Tibial nerve (tissue), 4 donors: ENCODE results near the gene AUTS2. TPM values are rescaled to one million over a fixed set of nuclear protein-coding genes. Genes with fewer than 3 reads are reported as not detected.
"Not testable (repeated sequence)": the region's sequence is repeated elsewhere in the genome, so short reads cannot be mapped to it uniquely, and the experiment has no call there.

Source experiments
- DNase-seq, 2 donors: peaks; one replicate each; pipeline ENCODE4 v3.0.0-alpha.2; 2019; ENCODE audit warnings: low spot score in 2 of 2
- H3K27ac ChIP-seq, 4 donors: fragments of 200-600 bp; sonication (generic) in 3 of 4; one replicate each; pipeline ENCODE4 v1.5.1; 2017 to 2019; ENCODE audit warnings: mild to moderate bottlenecking in 1 of 4
- H3K27me3 ChIP-seq, 2 donors: fragments of 200-600 bp; sonication (generic) in 1 of 2; one replicate each; pipeline versions ENCODE4 v1.5.1 to v1.6.0; 2017 to 2019
- H3K36me3 ChIP-seq, 3 donors: fragments of 200-600 bp; sonication (generic); one replicate each; pipeline ENCODE4 v1.5.1; 2018 to 2019
- H3K4me1 ChIP-seq, 4 donors: fragments of 200-600 bp; sonication (generic) in 3 of 4; one replicate each; pipeline ENCODE4 v1.5.1; 2017 to 2019
- H3K4me3 ChIP-seq, 4 donors: fragments of 200-600 bp; sonication (generic) in 3 of 4; one replicate each; pipeline ENCODE4 v1.5.1; 2017 to 2019; ENCODE audit warnings: mild to moderate bottlenecking in 1 of 4, moderate library complexity in 1 of 4
- H3K9me3 ChIP-seq, 4 donors: fragments of 200-600 bp; sonication (generic) in 3 of 4; one replicate each; pipeline ENCODE4 v1.5.1; 2017 to 2019
- EP300 ChIP-seq, 2 donors: sonication (generic); formaldehyde crosslinking; IDR thresholded peaks; one replicate each; pipeline ENCODE4 v1.6.1; 2017; ENCODE audit warnings: antibody characterized with exemption in 2 of 2, mild to moderate bottlenecking in 1 of 2
- POLR2A ChIP-seq, 2 donors: fragments of 450-650 bp; IDR thresholded peaks; one replicate each; pipeline ENCODE4 v1.6.1; 2017; ENCODE audit warnings: antibody characterized with exemption in 2 of 2, mild to moderate bottlenecking in 2 of 2, moderate library complexity in 2 of 2
- WGBS, 2 donors: methylation state at CpG; one replicate each; pipeline ENCODE4 v1.1.5; 2018; 5-methylcytosine and 5-hydroxymethylcytosine counted together
- total RNA-seq, 4 donors: library from RNA; depleted of rRNA; stranded (reverse); fragments of >200 nt; gene quantifications; one replicate each; pipeline ENCODE4 v1.1.0, GENCODE V29; 2016
- TF ChIP-seq, protein P1 (sequence below), 5 experiments: fragments of 200-600 bp in 3 of 5; fragments of 450-650 bp in 2 of 5; sonication (generic) in 3 of 5; IDR thresholded peaks; one replicate each; pipeline ENCODE4 v1.5.1; 2016 to 2019; ENCODE audit warnings: antibody characterized with exemption in 5 of 5, mild to moderate bottlenecking in 3 of 5, moderate library complexity in 2 of 5

The AUTS2 gene
- total RNA-seq, 4 donors from 2014 or later, result 56.6 to 87.9 (median 71.6) TPM

DNA sequence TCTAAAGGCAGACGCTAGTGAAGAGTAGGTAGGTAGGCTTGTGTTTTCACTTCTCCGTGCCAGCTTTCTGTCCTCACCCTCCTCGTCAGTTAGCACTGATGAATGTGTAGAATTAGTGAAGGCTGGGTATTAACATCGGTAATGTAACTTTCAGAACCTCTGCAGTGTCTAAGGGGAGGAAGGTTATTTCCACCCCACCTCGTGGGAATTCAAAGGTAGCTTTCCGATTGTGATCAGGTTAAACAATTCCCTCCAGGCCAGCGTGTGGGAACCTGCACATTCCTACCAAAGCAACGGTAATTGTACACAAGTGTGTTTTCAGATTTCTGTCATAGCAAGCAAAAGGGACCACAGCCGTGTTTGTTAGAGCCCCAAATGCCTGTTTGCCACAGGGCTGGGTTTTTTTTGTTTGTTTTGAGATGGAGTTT is 1128.7 kb downstream of the AUTS2 start:
- Histone ChIP-seq H3K4me3 (no peak overlapping the region), H3K4me1 (peaks cover 0 to 10% (median 3%) of the 10 kb centered on the region in 4 donors), H3K27me3 (no peaks in the 10 kb centered on the region), H3K9me3 (no peaks in the 10 kb centered on the region), H3K36me3 (no peaks in the 10 kb centered on the region), H3K27ac (no peak overlapping the region)
- TF ChIP-seq EP300 (IDR thresholded peaks at IDR 0.05), result no peak
- TF ChIP-seq, protein P1, sequence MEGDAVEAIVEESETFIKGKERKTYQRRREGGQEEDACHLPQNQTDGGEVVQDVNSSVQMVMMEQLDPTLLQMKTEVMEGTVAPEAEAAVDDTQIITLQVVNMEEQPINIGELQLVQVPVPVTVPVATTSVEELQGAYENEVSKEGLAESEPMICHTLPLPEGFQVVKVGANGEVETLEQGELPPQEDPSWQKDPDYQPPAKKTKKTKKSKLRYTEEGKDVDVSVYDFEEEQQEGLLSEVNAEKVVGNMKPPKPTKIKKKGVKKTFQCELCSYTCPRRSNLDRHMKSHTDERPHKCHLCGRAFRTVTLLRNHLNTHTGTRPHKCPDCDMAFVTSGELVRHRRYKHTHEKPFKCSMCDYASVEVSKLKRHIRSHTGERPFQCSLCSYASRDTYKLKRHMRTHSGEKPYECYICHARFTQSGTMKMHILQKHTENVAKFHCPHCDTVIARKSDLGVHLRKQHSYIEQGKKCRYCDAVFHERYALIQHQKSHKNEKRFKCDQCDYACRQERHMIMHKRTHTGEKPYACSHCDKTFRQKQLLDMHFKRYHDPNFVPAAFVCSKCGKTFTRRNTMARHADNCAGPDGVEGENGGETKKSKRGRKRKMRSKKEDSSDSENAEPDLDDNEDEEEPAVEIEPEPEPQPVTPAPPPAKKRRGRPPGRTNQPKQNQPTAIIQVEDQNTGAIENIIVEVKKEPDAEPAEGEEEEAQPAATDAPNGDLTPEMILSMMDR (IDR thresholded peaks at IDR 0.05), result no peak
- no peak for DNase-seq
- WGBS, 2 donors, result 84 to 87% methylated on average over 9 of the region's 9 CpGs

DNA sequence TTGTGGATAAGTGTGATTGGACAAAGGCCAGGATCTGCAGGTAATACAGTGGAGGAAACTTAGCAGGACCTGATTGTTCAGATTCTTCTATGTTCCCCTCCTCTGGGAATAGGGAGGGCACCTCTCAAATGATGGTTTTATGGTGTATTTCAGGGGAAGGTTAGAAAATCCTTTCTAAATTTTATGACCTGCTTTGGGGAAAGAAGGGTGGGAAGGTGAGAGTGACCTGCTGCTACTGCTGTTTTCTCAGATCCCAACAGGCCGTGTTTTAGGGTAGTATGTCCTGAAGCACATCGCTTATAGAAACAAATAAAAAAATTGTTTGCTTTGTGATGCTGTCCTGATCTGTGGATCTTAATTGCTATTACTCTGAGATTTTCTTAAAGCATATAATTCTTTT is 1129.6 kb downstream of the AUTS2 start:
- TF ChIP-seq EP300 (IDR thresholded peaks at IDR 0.05), result no peak
- Histone ChIP-seq H3K9me3 (no peaks in the 10 kb centered on the region), H3K4me1 (peaks cover 0 to 10% (median 3%) of the 10 kb centered on the region in 4 donors), H3K36me3 (no peaks in the 10 kb centered on the region), H3K4me3 (no peak overlapping the region), H3K27me3 (no peaks in the 10 kb centered on the region), H3K27ac (no peak overlapping the region)
- 90 to 96% methylated on average over 2 of the region's 2 CpGs for WGBS, 2 donors
- no peak for DNase-seq

DNA sequence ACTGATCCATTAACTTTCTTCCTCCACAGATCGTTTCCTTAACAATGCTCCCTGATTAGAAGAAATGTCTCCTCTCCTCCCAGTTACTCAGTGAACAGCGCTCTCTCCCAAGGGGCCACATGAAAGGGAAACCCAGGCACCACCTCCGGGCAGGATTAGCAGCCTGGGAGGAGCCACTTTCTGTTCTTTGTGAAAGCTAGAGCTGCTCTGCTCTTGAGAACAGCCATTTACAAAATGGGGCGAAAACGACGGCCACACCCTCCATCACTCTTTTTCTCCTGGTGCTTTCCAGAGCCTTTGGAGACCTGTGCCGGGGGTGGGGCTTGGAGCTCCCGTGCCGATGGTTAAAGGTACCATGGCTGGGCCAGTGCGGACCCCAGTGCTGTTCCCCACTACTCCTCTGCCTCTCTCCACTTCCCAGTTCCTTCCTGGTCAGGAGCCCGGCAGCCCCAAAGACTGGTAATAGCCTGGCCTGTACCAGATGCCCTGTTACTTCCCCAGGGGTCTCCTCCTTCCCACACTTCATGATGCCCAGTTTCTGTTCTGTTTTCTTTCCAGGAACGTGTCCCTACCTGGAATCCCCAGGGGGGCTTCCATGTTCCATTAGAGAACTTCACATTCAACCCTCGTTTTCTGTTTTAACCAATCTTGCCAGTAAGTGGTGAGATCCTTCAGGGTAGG is 1130.7 kb downstream of the AUTS2 start:
- Histone ChIP-seq H3K36me3 (no peaks in the 10 kb centered on the region), H3K27me3 (no peaks in the 10 kb centered on the region), H3K4me1 (peaks cover 0 to 10% (median 4%) of the 10 kb centered on the region in 4 donors), H3K4me3 (no peak overlapping the region), H3K9me3 (no peaks in the 10 kb centered on the region), H3K27ac (peak overlapping the region in 3 of 4 donors; percentile 20 to 60 (median 57))
- DNase-seq, result no peak
- 46 to 48% methylated on average over 13 of the region's 13 CpGs for WGBS, 2 donors
- TF ChIP-seq POLR2A (IDR thresholded peaks at IDR 0.05) (no peak), EP300 (IDR thresholded peaks at IDR 0.05) (no peak)
- TF ChIP-seq, protein P1 (IDR thresholded peaks at IDR 0.05), result no peak

DNA sequence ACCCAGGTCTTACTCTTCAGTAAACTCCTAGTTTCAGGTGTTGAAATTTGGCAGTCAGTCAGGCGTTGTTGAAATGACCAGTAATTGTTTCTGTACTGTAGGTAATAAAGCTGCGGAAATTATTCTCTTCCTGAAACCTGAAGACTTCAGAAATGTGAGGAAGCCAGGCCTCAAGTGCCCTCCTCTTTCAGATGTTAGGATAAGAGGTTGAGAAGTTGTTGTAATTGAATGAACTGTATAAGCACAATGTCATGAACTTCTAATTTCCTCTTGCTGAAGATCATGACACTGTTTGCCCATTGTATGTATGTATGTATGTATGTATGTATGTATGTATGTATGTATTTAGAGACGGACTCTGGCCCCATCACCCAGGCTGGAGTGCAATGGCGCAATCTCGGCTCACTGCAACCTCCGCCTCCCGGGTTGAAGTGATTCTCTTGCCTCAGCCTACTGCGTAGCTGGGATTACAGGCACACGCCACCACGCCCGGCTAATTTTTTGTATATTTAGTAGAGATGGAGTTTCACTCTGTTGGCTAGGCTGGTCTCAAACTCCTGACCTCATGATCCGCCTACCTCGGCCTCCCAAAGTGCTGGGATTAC is 1131.4 kb downstream of the AUTS2 start:
- WGBS, 2 donors, result 93 to 96% methylated on average over 13 of the region's 13 CpGs
- H3K27ac ChIP-seq, result peak overlapping the region in 1 of 4 donors; percentile 20

DNA sequence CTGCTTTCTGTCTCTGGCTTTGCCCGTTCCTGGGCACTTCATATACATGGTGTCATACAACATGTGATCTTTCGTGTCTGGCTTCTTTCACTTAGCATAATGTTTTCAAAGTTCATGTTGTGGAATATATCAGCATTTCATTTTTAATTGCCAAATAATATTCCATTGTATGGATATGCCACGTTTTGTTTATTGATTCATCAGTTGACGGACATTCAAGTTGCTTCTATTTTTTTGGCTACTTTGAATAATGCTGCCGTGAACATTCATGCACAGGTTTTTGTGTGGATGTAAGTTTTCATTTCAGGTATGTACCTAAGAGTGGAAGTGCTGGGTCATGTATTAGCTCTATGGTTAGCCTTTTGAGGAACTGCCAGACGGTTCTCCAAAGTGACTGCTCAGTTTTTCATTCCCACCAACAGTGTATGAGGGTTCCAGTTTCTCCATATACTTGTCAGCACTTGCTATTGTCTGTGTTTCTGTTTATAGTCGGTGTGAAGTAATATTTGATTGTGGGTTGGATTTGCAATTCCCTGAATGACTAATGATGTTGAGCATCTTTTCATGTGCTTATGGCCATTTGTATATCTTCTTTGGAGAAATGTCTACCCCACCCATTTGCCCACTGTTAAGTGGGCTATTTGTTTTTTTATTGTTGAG is 1132.3 kb downstream of the AUTS2 start:
- no peak overlapping the region for H3K4me3 ChIP-seq
- H3K27ac ChIP-seq, result no peak overlapping the region
- no peaks in the 10 kb centered on the region for H3K36me3 ChIP-seq
- TF ChIP-seq EP300 (IDR thresholded peaks at IDR 0.05) (no peak), POLR2A (IDR thresholded peaks at IDR 0.05) (no peak)
- TF ChIP-seq, protein P1 (IDR thresholded peaks at IDR 0.05), result no peak
- no peaks in the 10 kb centered on the region for H3K9me3 ChIP-seq
- no peaks in the 10 kb centered on the region for H3K27me3 ChIP-seq
- 86 to 97% methylated on average over 7 of the region's 7 CpGs for WGBS, 2 donors
- no peak for DNase-seq
- H3K4me1 ChIP-seq, result peaks cover 0 to 22% (median 7%) of the 10 kb centered on the region in 4 donors

More for the DNA sequence above, 1131.4 kb downstream of the AUTS2 start:
- H3K27me3 ChIP-seq, H3K9me3 ChIP-seq, DNase-seq, H3K36me3 ChIP-seq, H3K4me3 ChIP-seq: not testable (repeated sequence)
- peaks cover 0 to 14% (median 5%) of the 10 kb centered on the region in 4 donors for H3K4me1 ChIP-seq

DNA sequence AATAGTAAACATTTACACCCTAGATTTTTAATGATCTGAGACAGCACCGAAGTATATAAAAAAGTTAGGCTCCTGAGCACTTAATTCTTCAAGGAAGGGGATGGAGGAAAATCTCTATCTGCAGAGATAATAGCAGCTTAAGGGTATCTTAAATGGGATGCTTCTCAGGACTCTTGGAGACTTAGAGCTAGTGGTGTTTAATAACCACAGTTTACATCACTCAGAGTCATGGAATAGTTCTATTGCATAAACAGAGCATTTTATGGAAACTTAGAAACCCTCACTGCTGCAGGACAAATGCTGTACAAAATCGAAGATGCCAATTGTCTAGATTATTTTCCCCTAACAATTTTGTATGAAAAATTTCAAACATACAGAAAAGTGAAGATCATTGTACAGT is 1134.8 kb downstream of the AUTS2 start:
- H3K27me3 ChIP-seq, result no peaks in the 10 kb centered on the region
- H3K27ac ChIP-seq, result no peak overlapping the region
- no peaks in the 10 kb centered on the region for H3K36me3 ChIP-seq
- 92 to 95% methylated on average over 2 of the region's 2 CpGs for WGBS, 2 donors
- H3K9me3 ChIP-seq, result no peaks in the 10 kb centered on the region
- no peak for TF ChIP-seq EP300 (IDR thresholded peaks at IDR 0.05)
- TF ChIP-seq, protein P1 (IDR thresholded peaks at IDR 0.05), result no peak
- no peak for TF ChIP-seq POLR2A (IDR thresholded peaks at IDR 0.05)
- no peak overlapping the region for H3K4me3 ChIP-seq
- no peak for DNase-seq
- H3K4me1 ChIP-seq, result peaks cover 0 to 47% (median 14%) of the 10 kb centered on the region in 4 donors
